Heart left ventricle (tissue), 13 donors: ENCODE results near the gene CIAO1.

Experiments used
- POLR2A ChIP-seq, 2 donors: fragments of 450-650 bp; IDR thresholded peaks; one replicate each; pipeline ENCODE4 v1.6.1; 2017; ENCODE audit warnings: antibody characterized with exemption in 2 of 2, mild to moderate bottlenecking in 2 of 2, moderate library complexity in 2 of 2
- TF ChIP-seq, protein P1 (sequence below), 12 donors: fragments of 200-600 bp; sonication (generic) in 4 of 12; IDR thresholded peaks; one replicate each; pipeline versions ENCODE4 v1.5.0 to v1.8.0; 2018 to 2022; ENCODE audit warnings: antibody characterized with exemption in 12 of 12, mild to moderate bottlenecking in 5 of 12
- donor health status: ischemic (EF 13 %, LVEDD 7.1; RV severe dilation, severe dysfunction).
- donor health status: DM: no; HTN: yes; CAD: no.
- donor health status: DM: no; HTN: no; CAD: no.
- donor health status: ischemic (EF 25% LVEDD 6.9; RV normal size, moderate dysfunction).
- donor health status: ischemic (EF 25% LVEDD 5.7; RV mildly dilated, moderate dysfunction).
- donor health status: ischemic (EF 35%, LVEDD 5.7; RV mildly dilated, moderate dysfunction).
- donor health status: nonischemic (EF 11% LVEDD 7.7; RV severe dilation, severe dysfunction).
- donor health status: DM: yes; HTN: yes; CAD: no.
- donor health status: PGD.
- donor health status: ischemic (EF 29% LVEDD 5.4; RV normal size, mild dysfunction).
- donor health status: nonischemic (EF 23%, LVEDD 6.1; RV moderate dilation, normal function).

DNA sequence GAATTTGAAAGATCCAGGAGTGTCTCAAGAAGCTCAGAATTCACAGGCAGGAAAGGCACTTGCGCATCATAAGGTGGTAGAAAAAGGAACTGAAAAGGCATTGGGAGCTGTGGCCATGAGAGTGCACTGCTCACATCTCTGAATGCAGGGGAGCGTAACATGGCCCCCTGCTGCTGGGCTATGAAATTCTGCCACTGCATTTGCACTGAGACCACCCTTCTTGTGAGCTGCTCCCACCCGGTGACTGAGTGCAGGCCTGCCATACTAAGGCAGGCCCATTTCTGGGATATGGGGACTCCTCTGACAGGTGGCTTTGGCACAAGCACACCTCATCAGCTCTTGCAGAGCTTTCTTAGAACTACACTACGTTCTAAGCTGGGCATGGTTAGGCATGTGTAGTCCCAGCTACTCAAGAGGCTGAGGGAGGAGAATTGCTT is 32.1 kb upstream of the CIAO1 start:
- TF ChIP-seq, protein P1, sequence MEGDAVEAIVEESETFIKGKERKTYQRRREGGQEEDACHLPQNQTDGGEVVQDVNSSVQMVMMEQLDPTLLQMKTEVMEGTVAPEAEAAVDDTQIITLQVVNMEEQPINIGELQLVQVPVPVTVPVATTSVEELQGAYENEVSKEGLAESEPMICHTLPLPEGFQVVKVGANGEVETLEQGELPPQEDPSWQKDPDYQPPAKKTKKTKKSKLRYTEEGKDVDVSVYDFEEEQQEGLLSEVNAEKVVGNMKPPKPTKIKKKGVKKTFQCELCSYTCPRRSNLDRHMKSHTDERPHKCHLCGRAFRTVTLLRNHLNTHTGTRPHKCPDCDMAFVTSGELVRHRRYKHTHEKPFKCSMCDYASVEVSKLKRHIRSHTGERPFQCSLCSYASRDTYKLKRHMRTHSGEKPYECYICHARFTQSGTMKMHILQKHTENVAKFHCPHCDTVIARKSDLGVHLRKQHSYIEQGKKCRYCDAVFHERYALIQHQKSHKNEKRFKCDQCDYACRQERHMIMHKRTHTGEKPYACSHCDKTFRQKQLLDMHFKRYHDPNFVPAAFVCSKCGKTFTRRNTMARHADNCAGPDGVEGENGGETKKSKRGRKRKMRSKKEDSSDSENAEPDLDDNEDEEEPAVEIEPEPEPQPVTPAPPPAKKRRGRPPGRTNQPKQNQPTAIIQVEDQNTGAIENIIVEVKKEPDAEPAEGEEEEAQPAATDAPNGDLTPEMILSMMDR (IDR thresholded peaks at IDR 0.05): no peak
- no peak for TF ChIP-seq POLR2A (IDR thresholded peaks at IDR 0.05)
